Gastrocnemius medialis (tissue), 4 donors: Measurements from ENCODE around the gene CERS6. TPM values are rescaled to one million over a fixed set of nuclear protein-coding genes. Genes with fewer than 3 reads are reported as not detected.
A peak's percentile ranks its signal among the peaks of the same experiment; 100 is the strongest.

Experiments used
- ATAC-seq, 2 donors: fragments of 150-250 bp; one replicate each; pipeline ENCODE4 v1.9.1; 2016
- DNase-seq, 2 donors: peaks; one replicate each; pipeline ENCODE4 v3.0.0-alpha.2; 2019
- H3K27ac ChIP-seq, 4 donors: fragments of 200-600 bp; sonication (generic); 1 replicate in 1 of 4; 2 replicates in 3 of 4; pipeline ENCODE4 v1.5.1; 2016 to 2018; ENCODE audit warnings: mild to moderate bottlenecking in 2 of 4, moderate library complexity in 1 of 4
- H3K27me3 ChIP-seq, 3 donors: fragments of 200-600 bp; sonication (generic) in 2 of 3; 1 replicate in 1 of 3; 2 replicates in 2 of 3; pipeline versions ENCODE4 v1.5.1 to v1.6.0; 2016 to 2019; ENCODE audit warnings: mild to moderate bottlenecking in 1 of 3, moderate library complexity in 1 of 3
- H3K36me3 ChIP-seq, 2 donors: fragments of 200-600 bp; sonication (generic) in 1 of 2; one replicate each; pipeline ENCODE4 v1.5.1; 2017 to 2018
- H3K4me1 ChIP-seq, 2 donors: fragments of 200-600 bp; sonication (generic) in 1 of 2; one replicate each; pipeline ENCODE4 v1.5.1; 2016 to 2017; ENCODE audit warnings: mild to moderate bottlenecking in 2 of 2
- H3K4me3 ChIP-seq, 4 donors: fragments of 200-600 bp; sonication (generic) in 3 of 4; 1 replicate in 1 of 4; 2 replicates in 3 of 4; pipeline ENCODE4 v1.5.1; 2016 to 2019; ENCODE audit warnings: mild to moderate bottlenecking in 2 of 4
- H3K9me3 ChIP-seq, 3 donors: fragments of 200-600 bp; sonication (generic) in 2 of 3; 1 replicate in 1 of 3; 2 replicates in 2 of 3; pipeline ENCODE4 v1.5.1; 2016 to 2019
- CTCF ChIP-seq, 5 experiments: fragments of 450-650 bp in 3 of 5; fragments of 200-600 bp in 2 of 5; sonication (generic) in 2 of 5; IDR thresholded peaks in 4 of 5; conservative IDR thresholded peaks in 1 of 5; 1 replicate in 4 of 5; 2 replicates in 1 of 5; pipeline ENCODE4 v1.5.1; 2016 to 2019; ENCODE audit warnings: antibody characterized with exemption in 5 of 5, mild to moderate bottlenecking in 3 of 5, moderate library complexity in 3 of 5
- POLR2A ChIP-seq, 2 donors: fragments of 450-650 bp; IDR thresholded peaks; one replicate each; pipeline ENCODE4 v1.6.1; 2017; ENCODE audit warnings: antibody characterized with exemption in 2 of 2, mild to moderate bottlenecking in 2 of 2, moderate library complexity in 2 of 2
- in situ Hi-C, 4 donors: fragments of 200-750 bp; cut with MboI; loops; one replicate each; pipeline versions ENCODE4 v1.15.0 to v1.8.0; 2017; ENCODE audit warnings: low sequenced_read_pairs in 4 of 4
- intact Hi-C: fragments of 100-400 bp; cut with DNase I; formaldehyde crosslinking; loops from one replicate; pipeline ENCODE4 v1.15.1; 2023; ENCODE audit warnings: low total_unique reads
- total RNA-seq, 4 donors: library from RNA; depleted of rRNA; stranded (reverse); fragments of >200 nt; gene quantifications; one replicate each; pipeline versions ENCODE4 v1.1.0 to v1.2.3, GENCODE V29; 2016

The CERS6 gene
- total RNA-seq, 4 donors from 2014 or later: 11.9 to 18.0 (median 14.7) TPM

- no peak for TF ChIP-seq POLR2A (IDR thresholded peaks at IDR 0.05)
- no peak for TF ChIP-seq CTCF (IDR thresholded peaks at IDR 0.05 in 4 of 5, conservative IDR thresholded peaks at IDR 0.05 in 1 of 5)
Observed at GRCh38 chr2:168694173-168694572, 238.1 kb downstream of the CERS6 start.

GRCh38 chr2:168694866-168695265 lies 238.8 kb downstream of the CERS6 start:
- TF ChIP-seq POLR2A (IDR thresholded peaks at IDR 0.05) (no peak), CTCF (IDR thresholded peaks at IDR 0.05 in 4 of 5, conservative IDR thresholded peaks at IDR 0.05 in 1 of 5) (no peak)
- intact Hi-C loops: loop anchor here (5.0 kb wide), 1 partner anchor 243 kb away; no protein-coding TSS in a partner anchor
- H3K4me1 ChIP-seq: peaks cover 0 to 7% of the 10 kb centered on the region in 2 donors
- ATAC-seq (no peak), DNase-seq (no peak)
- no peak overlapping the region for H3K4me3 ChIP-seq
- H3K27me3 ChIP-seq: no peaks in the 10 kb centered on the region
- H3K36me3 ChIP-seq: no peaks in the 10 kb centered on the region
- no peak overlapping the region for H3K27ac ChIP-seq
- no peaks in the 10 kb centered on the region for H3K9me3 ChIP-seq
- in situ Hi-C loops: loop anchor here in 1 of 4 donors (25.0 kb wide), 1 partner anchor 358 kb away; no protein-coding TSS in a partner anchor

More at GRCh38 chr2:168694173-168694572, 238.1 kb downstream of the CERS6 start:
- Histone ChIP-seq H3K27ac (no peak overlapping the region), H3K36me3 (no peaks in the 10 kb centered on the region), H3K27me3 (no peaks in the 10 kb centered on the region), H3K9me3 (no peaks in the 10 kb centered on the region), H3K4me1 (peaks cover 0 to 3% of the 10 kb centered on the region in 2 donors), H3K4me3 (no peak overlapping the region)
- in situ Hi-C loops (loop anchor here in 1 of 4 donors (25.0 kb wide), 1 partner anchor 357 kb away; no protein-coding TSS in a partner anchor), intact Hi-C loops (loop anchor here (5.0 kb wide), 1 partner anchor 242 kb away; no protein-coding TSS in a partner anchor)
- no peak for DNase-seq
- no peak for ATAC-seq

GRCh38 chr2:168697668-168698121 lies 241.6 kb downstream of the CERS6 start:
- no peak for DNase-seq
- Histone ChIP-seq H3K36me3 (no peaks in the 10 kb centered on the region), H3K27me3 (no peaks in the 10 kb centered on the region), H3K27ac (no peak overlapping the region), H3K9me3 (no peaks in the 10 kb centered on the region), H3K4me1 (peaks cover 0 to 7% of the 10 kb centered on the region in 2 donors), H3K4me3 (no peak overlapping the region)
- TF ChIP-seq POLR2A (IDR thresholded peaks at IDR 0.05) (no peak), CTCF (IDR thresholded peaks at IDR 0.05 in 4 of 5, conservative IDR thresholded peaks at IDR 0.05 in 1 of 5) (no peak)
- in situ Hi-C loops: loop anchor here in 1 of 4 donors (25.0 kb wide), 1 partner anchor 360 kb away; no protein-coding TSS in a partner anchor
- intact Hi-C loops: no loop called here
- ATAC-seq: peak; percentile 49 to 50

- intact Hi-C loops (no loop called here), in situ Hi-C loops (loop anchor here in 1 of 4 donors (25.0 kb wide), 1 partner anchor 362 kb away; no protein-coding TSS in a partner anchor)
- H3K27ac ChIP-seq: no peak overlapping the region
- H3K27me3 ChIP-seq: no peaks in the 10 kb centered on the region
- no peak for DNase-seq
- H3K36me3 ChIP-seq: no peaks in the 10 kb centered on the region
- H3K4me3 ChIP-seq: no peak overlapping the region
- no peaks in the 10 kb centered on the region for H3K9me3 ChIP-seq
- peaks cover 0 to 7% of the 10 kb centered on the region in 2 donors for H3K4me1 ChIP-seq
- TF ChIP-seq CTCF (IDR thresholded peaks at IDR 0.05 in 4 of 5, conservative IDR thresholded peaks at IDR 0.05 in 1 of 5) (no peak), POLR2A (IDR thresholded peaks at IDR 0.05) (no peak)
- no peak for ATAC-seq
Observed at GRCh38 chr2:168698969-168699368, 242.9 kb downstream of the CERS6 start.
